ENCODE measurements around the gene RBM5.

DNA sequence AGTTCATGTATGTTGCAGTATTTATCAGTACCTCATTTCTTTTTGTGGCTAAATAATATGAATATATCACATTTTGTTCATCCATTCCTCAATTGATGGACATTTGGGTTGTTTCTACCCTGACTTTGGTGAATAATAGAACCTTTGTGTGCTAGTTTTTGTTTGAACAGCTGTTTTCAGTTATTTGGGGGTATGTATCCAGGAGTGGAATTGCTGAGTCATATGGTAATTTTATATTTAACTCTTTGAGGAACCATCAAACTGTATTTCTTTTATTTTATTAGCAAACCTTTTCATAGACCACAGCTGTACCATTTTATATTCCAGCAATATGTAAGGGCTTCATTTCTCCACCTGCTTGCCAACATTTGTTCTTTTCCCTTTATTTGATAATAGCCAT is 38.4 kb upstream of the RBM5 start:
- TF ChIP-seq, protein P1, sequence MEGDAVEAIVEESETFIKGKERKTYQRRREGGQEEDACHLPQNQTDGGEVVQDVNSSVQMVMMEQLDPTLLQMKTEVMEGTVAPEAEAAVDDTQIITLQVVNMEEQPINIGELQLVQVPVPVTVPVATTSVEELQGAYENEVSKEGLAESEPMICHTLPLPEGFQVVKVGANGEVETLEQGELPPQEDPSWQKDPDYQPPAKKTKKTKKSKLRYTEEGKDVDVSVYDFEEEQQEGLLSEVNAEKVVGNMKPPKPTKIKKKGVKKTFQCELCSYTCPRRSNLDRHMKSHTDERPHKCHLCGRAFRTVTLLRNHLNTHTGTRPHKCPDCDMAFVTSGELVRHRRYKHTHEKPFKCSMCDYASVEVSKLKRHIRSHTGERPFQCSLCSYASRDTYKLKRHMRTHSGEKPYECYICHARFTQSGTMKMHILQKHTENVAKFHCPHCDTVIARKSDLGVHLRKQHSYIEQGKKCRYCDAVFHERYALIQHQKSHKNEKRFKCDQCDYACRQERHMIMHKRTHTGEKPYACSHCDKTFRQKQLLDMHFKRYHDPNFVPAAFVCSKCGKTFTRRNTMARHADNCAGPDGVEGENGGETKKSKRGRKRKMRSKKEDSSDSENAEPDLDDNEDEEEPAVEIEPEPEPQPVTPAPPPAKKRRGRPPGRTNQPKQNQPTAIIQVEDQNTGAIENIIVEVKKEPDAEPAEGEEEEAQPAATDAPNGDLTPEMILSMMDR (IDR thresholded peaks at IDR 0.05) = no peak
- no peak for TF ChIP-seq ATF1 (CRISPR knock-in tag; IDR thresholded peaks at IDR 0.05)
- TF ChIP-seq TP53 (CRISPR knock-in tag; IDR thresholded peaks at IDR 0.05) = no peak
- TF ChIP-seq CREB1 (CRISPR knock-in tag; IDR thresholded peaks at IDR 0.05) = no peak
- no peak for TF ChIP-seq TCF7 (CRISPR knock-in tag; IDR thresholded peaks at IDR 0.05; ENCODE audit: low read depth)
- no peak for TF ChIP-seq ZNF232 (CRISPR knock-in tag; IDR thresholded peaks at IDR 0.05)
- TF ChIP-seq NR3C1 (CRISPR knock-in tag; conservative IDR thresholded peaks at IDR 0.05; ENCODE audit: low read depth) = no peak
- TF ChIP-seq TEAD1 (CRISPR knock-in tag; IDR thresholded peaks at IDR 0.05) = no peak
- no peak for TF ChIP-seq JUN (CRISPR knock-in tag; IDR thresholded peaks at IDR 0.05)
- no peak for TF ChIP-seq GABPB1 (CRISPR knock-in tag; IDR thresholded peaks at IDR 0.05)
- no peak for TF ChIP-seq TEAD4 (CRISPR knock-in tag; IDR thresholded peaks at IDR 0.05)
- TF ChIP-seq, protein P2, sequence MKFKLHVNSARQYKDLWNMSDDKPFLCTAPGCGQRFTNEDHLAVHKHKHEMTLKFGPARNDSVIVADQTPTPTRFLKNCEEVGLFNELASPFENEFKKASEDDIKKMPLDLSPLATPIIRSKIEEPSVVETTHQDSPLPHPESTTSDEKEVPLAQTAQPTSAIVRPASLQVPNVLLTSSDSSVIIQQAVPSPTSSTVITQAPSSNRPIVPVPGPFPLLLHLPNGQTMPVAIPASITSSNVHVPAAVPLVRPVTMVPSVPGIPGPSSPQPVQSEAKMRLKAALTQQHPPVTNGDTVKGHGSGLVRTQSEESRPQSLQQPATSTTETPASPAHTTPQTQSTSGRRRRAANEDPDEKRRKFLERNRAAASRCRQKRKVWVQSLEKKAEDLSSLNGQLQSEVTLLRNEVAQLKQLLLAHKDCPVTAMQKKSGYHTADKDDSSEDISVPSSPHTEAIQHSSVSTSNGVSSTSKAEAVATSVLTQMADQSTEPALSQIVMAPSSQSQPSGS (CRISPR knock-in tag; IDR thresholded peaks at IDR 0.05; ENCODE audit: borderline replicate concordance, low read depth) = no peak

All from WTC11 (cell line).